Measurements from ENCODE around the gene PIEZO1.

- TF ChIP-seq POLR2AphosphoS5 (IDR thresholded peaks at IDR 0.05; ENCODE audit: borderline replicate concordance, low read depth, low read length) (no peak), EZH2 (IDR thresholded peaks at IDR 0.05) (no peak), FOXP2 (optimal IDR thresholded peaks at IDR 0.05; ENCODE audit: control extremely low read depth, extremely low read length, insufficient read depth) (no peak)
These were observed 16.8 kb downstream of the PIEZO1 start for GRCh38 chr16:88768071-88768783.

All from SK-N-MC (cell line).